ENCODE results near the gene LRRC46.

The LRRC46 gene

GRCh38 chr17:47812146-47812920, 19.1 kb upstream of the LRRC46 start:
- H3K27me3 Mint-ChIP-seq (ENCODE audit: low read depth, poor library complexity), result peaks cover 5% of the 10 kb centered on the region
- H3K4me3 Mint-ChIP-seq, result no peak overlapping the region
- no peak overlapping the region for H3K27ac Mint-ChIP-seq
- H3K4me1 Mint-ChIP-seq, result peaks cover 6% of the 10 kb centered on the region
- no peak for TF ChIP-seq CTCF (IDR thresholded peaks at IDR 0.05)
- DNase-seq, result no peak
- H3K36me3 Mint-ChIP-seq (ENCODE audit: low read depth), result no peaks in the 10 kb centered on the region
- H3K9me3 Mint-ChIP-seq, result no peaks in the 10 kb centered on the region

- peaks cover 6% of the 10 kb centered on the region for H3K4me1 Mint-ChIP-seq
- H3K9me3 Mint-ChIP-seq, result no peaks in the 10 kb centered on the region
- H3K27ac Mint-ChIP-seq, result no peak overlapping the region
- DNase-seq, result no peak
- H3K4me3 Mint-ChIP-seq, result no peak overlapping the region
- H3K36me3 Mint-ChIP-seq (ENCODE audit: low read depth), result no peaks in the 10 kb centered on the region
- peaks cover 5% of the 10 kb centered on the region for H3K27me3 Mint-ChIP-seq (ENCODE audit: low read depth, poor library complexity)
- TF ChIP-seq CTCF (IDR thresholded peaks at IDR 0.05), result no peak
Observed at GRCh38 chr17:47813077-47813476, 18.4 kb upstream of the LRRC46 start.

GRCh38 chr17:47813512-47814031, 17.9 kb upstream of the LRRC46 start:
- H3K4me1 Mint-ChIP-seq, result peaks cover 6% of the 10 kb centered on the region
- peaks cover 5% of the 10 kb centered on the region for H3K27me3 Mint-ChIP-seq (ENCODE audit: low read depth, poor library complexity)

GRCh38 chr17:47815106-47815918, 16.2 kb upstream of the LRRC46 start:
- no peak for TF ChIP-seq CTCF (IDR thresholded peaks at IDR 0.05)
- no peaks in the 10 kb centered on the region for H3K36me3 Mint-ChIP-seq (ENCODE audit: low read depth)
- H3K4me1 Mint-ChIP-seq, result peaks cover 4% of the 10 kb centered on the region
- H3K4me3 Mint-ChIP-seq, result no peak overlapping the region
- peaks cover 8% of the 10 kb centered on the region for H3K27me3 Mint-ChIP-seq (ENCODE audit: low read depth, poor library complexity)
- no peaks in the 10 kb centered on the region for H3K9me3 Mint-ChIP-seq
- no peak for DNase-seq
- no peak overlapping the region for H3K27ac Mint-ChIP-seq

More at GRCh38 chr17:47813512-47814031, 17.9 kb upstream of the LRRC46 start:
- TF ChIP-seq CTCF (IDR thresholded peaks at IDR 0.05), result no peak
- H3K36me3 Mint-ChIP-seq (ENCODE audit: low read depth), result no peaks in the 10 kb centered on the region
- no peaks in the 10 kb centered on the region for H3K9me3 Mint-ChIP-seq
- no peak overlapping the region for H3K27ac Mint-ChIP-seq
- no peak for DNase-seq
- no peak overlapping the region for H3K4me3 Mint-ChIP-seq

GRCh38 chr17:47816111-47816735, 15.2 kb upstream of the LRRC46 start:
- peaks cover 10% of the 10 kb centered on the region for H3K4me1 Mint-ChIP-seq
- H3K27me3 Mint-ChIP-seq (ENCODE audit: low read depth, poor library complexity), result peaks cover 8% of the 10 kb centered on the region
- no peak for TF ChIP-seq CTCF (IDR thresholded peaks at IDR 0.05)
- DNase-seq, result no peak
- no peaks in the 10 kb centered on the region for H3K9me3 Mint-ChIP-seq
- H3K36me3 Mint-ChIP-seq (ENCODE audit: low read depth), result no peaks in the 10 kb centered on the region
- H3K27ac Mint-ChIP-seq, result no peak overlapping the region
- no peak overlapping the region for H3K4me3 Mint-ChIP-seq
